ENCODE data around the gene IGFBPL1.

The IGFBPL1 gene

DNA sequence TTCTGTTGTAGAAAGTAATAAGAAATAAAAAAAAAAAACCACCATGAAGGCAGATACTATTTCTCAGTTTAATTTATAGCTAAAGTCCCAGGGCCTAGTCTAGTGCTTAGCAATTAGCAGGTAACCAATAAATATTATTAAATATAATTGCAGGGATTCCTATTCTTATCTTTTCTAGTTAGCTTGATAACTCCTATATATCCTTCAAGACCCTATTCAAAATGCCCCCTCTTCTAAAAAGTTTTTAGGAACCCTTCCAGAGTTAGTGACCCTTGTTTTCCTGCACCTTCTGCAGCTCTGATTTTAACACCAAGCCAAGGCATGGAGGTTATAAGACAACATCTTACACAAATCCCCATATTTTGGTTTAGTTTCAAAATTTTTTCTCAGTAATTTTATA, 56.4 kb downstream of the IGFBPL1 start:
- Mint-ChIP-seq H3K27ac (no peak overlapping the region), H3K36me3 (ENCODE audit: low read depth) (no peaks in the 10 kb centered on the region), H3K27me3 (ENCODE audit: low read depth) (no peaks in the 10 kb centered on the region), H3K9me3 (no peaks in the 10 kb centered on the region), H3K4me3 (no peak overlapping the region), H3K4me1 (ENCODE audit: low read depth) (peaks cover 3% of the 10 kb centered on the region)

DNA sequence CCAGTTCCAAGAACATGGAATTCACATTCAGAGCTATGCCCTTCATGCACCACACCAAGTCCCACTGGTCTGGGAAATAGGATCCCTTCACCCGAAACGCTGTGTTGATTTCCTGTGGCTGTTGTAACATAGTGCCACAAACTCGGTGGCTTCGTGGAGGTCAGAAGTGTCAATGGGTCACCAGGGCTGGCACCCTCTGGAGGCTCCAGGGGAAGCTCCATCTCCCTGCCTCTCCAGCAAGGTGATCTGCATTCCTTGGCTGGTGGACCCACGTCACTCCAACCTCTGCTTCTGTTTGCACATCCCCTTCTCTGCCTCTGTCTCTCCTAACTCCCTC, 60.7 kb downstream of the IGFBPL1 start:
- H3K4me3 Mint-ChIP-seq: no peak overlapping the region
- H3K36me3 Mint-ChIP-seq (ENCODE audit: low read depth): no peaks in the 10 kb centered on the region
- H3K27ac Mint-ChIP-seq: no peak overlapping the region
- H3K27me3 Mint-ChIP-seq (ENCODE audit: low read depth): no peaks in the 10 kb centered on the region
- no peaks in the 10 kb centered on the region for H3K9me3 Mint-ChIP-seq
- H3K4me1 Mint-ChIP-seq (ENCODE audit: low read depth): peaks cover 4% of the 10 kb centered on the region

GRCh38 chr9:38362852-38363588, 61.2 kb downstream of the IGFBPL1 start:
- H3K4me3 Mint-ChIP-seq: peak overlapping the region; percentile 57
- no peaks in the 10 kb centered on the region for H3K27me3 Mint-ChIP-seq (ENCODE audit: low read depth)
- H3K9me3 Mint-ChIP-seq: no peaks in the 10 kb centered on the region
- peaks cover 4% of the 10 kb centered on the region for H3K4me1 Mint-ChIP-seq (ENCODE audit: low read depth)
- peak overlapping the region; percentile 8 for H3K27ac Mint-ChIP-seq
- H3K36me3 Mint-ChIP-seq (ENCODE audit: low read depth): no peaks in the 10 kb centered on the region

DNA sequence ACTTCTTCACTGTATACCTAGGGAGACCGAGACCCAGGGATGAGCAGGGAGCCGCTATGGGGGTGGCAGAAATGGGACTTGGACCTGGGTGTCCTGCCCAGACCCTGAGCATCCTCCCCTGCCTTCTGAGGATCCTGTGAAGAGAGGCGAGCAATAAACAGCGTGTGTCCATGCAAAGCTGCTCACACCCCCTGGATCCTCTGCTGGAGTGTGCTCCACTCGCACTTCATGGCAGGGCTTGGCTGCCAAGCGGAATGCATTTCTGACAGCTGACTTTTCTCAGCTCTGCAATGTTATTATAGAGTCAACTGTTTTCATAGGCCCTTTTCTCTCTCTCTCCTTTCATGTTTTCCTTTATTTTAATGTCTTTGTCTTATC, 62.8 kb downstream of the IGFBPL1 start:
- Mint-ChIP-seq H3K36me3 (ENCODE audit: low read depth) (no peaks in the 10 kb centered on the region), H3K4me1 (ENCODE audit: low read depth) (peaks cover 4% of the 10 kb centered on the region), H3K9me3 (no peaks in the 10 kb centered on the region), H3K4me3 (no peak overlapping the region), H3K27ac (no peak overlapping the region), H3K27me3 (ENCODE audit: low read depth) (no peaks in the 10 kb centered on the region)

- Mint-ChIP-seq H3K27me3 (ENCODE audit: low read depth) (no peaks in the 10 kb centered on the region), H3K27ac (no peak overlapping the region), H3K4me1 (ENCODE audit: low read depth) (peaks cover 4% of the 10 kb centered on the region), H3K9me3 (no peaks in the 10 kb centered on the region), H3K4me3 (no peak overlapping the region), H3K36me3 (ENCODE audit: low read depth) (no peaks in the 10 kb centered on the region)
Observed at GRCh38 chr9:38360839-38361472, 63.3 kb downstream of the IGFBPL1 start.

- Mint-ChIP-seq H3K27me3 (ENCODE audit: low read depth) (no peaks in the 10 kb centered on the region), H3K36me3 (ENCODE audit: low read depth) (no peaks in the 10 kb centered on the region), H3K9me3 (no peaks in the 10 kb centered on the region), H3K27ac (no peak overlapping the region), H3K4me3 (no peak overlapping the region), H3K4me1 (ENCODE audit: low read depth) (peaks cover 4% of the 10 kb centered on the region)
Observed at GRCh38 chr9:38359689-38360385, 64.4 kb downstream of the IGFBPL1 start.

GRCh38 chr9:38359297-38359653, 65.0 kb downstream of the IGFBPL1 start:
- Mint-ChIP-seq H3K27me3 (ENCODE audit: low read depth) (no peaks in the 10 kb centered on the region), H3K36me3 (ENCODE audit: low read depth) (no peaks in the 10 kb centered on the region), H3K4me3 (no peak overlapping the region), H3K9me3 (no peaks in the 10 kb centered on the region), H3K27ac (no peak overlapping the region), H3K4me1 (ENCODE audit: low read depth) (peaks cover 4% of the 10 kb centered on the region)

GRCh38 chr9:38358390-38359296, 65.6 kb downstream of the IGFBPL1 start:
- H3K36me3 Mint-ChIP-seq (ENCODE audit: low read depth): no peaks in the 10 kb centered on the region
- no peaks in the 10 kb centered on the region for H3K27me3 Mint-ChIP-seq (ENCODE audit: low read depth)
- H3K9me3 Mint-ChIP-seq: no peaks in the 10 kb centered on the region
- no peak overlapping the region for H3K27ac Mint-ChIP-seq
- H3K4me1 Mint-ChIP-seq (ENCODE audit: low read depth): peaks cover 4% of the 10 kb centered on the region
- H3K4me3 Mint-ChIP-seq: no peak overlapping the region

DNA sequence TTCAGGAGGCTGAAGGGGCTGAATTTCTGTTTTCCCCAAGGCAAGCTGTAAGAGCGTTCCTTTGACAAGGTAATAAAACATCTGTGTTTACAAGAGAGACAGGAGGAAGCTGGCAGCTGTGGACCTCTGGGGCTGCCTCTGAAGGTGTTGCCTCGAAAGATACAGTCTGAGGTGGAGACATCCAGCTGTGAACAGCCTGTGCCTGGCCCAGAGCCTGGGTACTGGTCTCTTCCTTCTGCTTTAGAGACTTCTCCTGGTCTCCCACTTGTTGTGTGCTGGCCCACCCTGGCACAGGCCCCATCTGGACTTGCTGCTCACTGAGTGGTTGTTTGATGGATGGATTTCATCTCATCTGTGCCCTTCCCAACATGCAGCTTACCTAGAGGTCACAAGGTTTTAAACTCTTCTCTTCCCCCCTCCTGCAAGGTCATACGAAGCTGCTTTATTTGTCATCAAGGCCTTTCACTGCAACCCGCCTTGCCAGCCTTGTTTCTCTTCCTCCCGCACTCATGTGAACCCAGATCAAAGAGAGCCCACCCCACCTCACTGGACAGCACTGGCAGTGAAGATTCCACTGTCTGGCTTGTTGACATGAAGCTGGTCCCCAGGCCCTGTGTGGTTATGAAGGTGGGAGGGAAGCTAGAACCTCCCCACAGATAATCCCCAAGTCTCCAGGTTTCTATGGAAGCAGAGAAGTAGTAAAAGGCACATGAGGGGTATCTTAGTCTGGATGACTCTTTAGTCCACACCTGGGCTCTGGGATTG, 66.7 kb downstream of the IGFBPL1 start:
- no peak overlapping the region for H3K4me3 Mint-ChIP-seq
- H3K4me1 Mint-ChIP-seq (ENCODE audit: low read depth): no peaks in the 10 kb centered on the region
- no peaks in the 10 kb centered on the region for H3K9me3 Mint-ChIP-seq
- H3K27ac Mint-ChIP-seq: no peak overlapping the region
- no peaks in the 10 kb centered on the region for H3K27me3 Mint-ChIP-seq (ENCODE audit: low read depth)
- no peaks in the 10 kb centered on the region for H3K36me3 Mint-ChIP-seq (ENCODE audit: low read depth)

- H3K36me3 Mint-ChIP-seq (ENCODE audit: low read depth): no peaks in the 10 kb centered on the region
- H3K27ac Mint-ChIP-seq: no peak overlapping the region
- no peaks in the 10 kb centered on the region for H3K4me1 Mint-ChIP-seq (ENCODE audit: low read depth)
- H3K27me3 Mint-ChIP-seq (ENCODE audit: low read depth): no peaks in the 10 kb centered on the region
- H3K4me3 Mint-ChIP-seq: no peak overlapping the region
- H3K9me3 Mint-ChIP-seq: no peaks in the 10 kb centered on the region
Observed at GRCh38 chr9:38356851-38357250, 67.4 kb downstream of the IGFBPL1 start.
